ENCODE results near the gene MICU1. TPM values are rescaled to one million over a fixed set of nuclear protein-coding genes. Genes with fewer than 3 reads are reported as not detected.
"Not testable (repeated sequence)": the region's sequence is repeated elsewhere in the genome, so short reads cannot be mapped to it uniquely, and the experiment has no call there.

The MICU1 gene
- total RNA-seq, 2 donors from 2014 or later, result 42.8 to 49.6 TPM

- Mint-ChIP-seq H3K36me3 (peaks cover 9 to 32% of the 10 kb centered on the region in 2 donors), H3K9me3 (peaks cover 0 to 4% of the 10 kb centered on the region in 2 donors), H3K27ac (peak overlapping the region; percentile 97 to 99)
- no peak for DNase-seq (ENCODE audit: low spot score in 2 of 2)
- no peak for ATAC-seq
These were observed 295.8 kb downstream of the MICU1 start for GRCh38 chr10:72330069-72330426.

- ATAC-seq, result peak in 1 of 2 donors; percentile 0
- H3K27ac Mint-ChIP-seq, result peak overlapping the region; percentile 97 to 100
- DNase-seq (ENCODE audit: low spot score in 2 of 2), result no peak
- peaks cover 9 to 26% of the 10 kb centered on the region in 2 donors for H3K36me3 Mint-ChIP-seq
- peaks cover 0 to 4% of the 10 kb centered on the region in 2 donors for H3K9me3 Mint-ChIP-seq
These were observed 296.4 kb downstream of the MICU1 start for GRCh38 chr10:72329290-72330068.

- Mint-ChIP-seq H3K36me3 (peaks cover 9 to 23% of the 10 kb centered on the region in 2 donors), H3K27ac (peak overlapping the region; percentile 97 to 100), H3K9me3 (peaks cover 0 to 4% of the 10 kb centered on the region in 2 donors)
- ATAC-seq (peak; percentile 13 to 35), DNase-seq (ENCODE audit: low spot score in 2 of 2) (peak in 1 of 2 donors; percentile 74)
These were observed 297.1 kb downstream of the MICU1 start for GRCh38 chr10:72328829-72329204.

GRCh38 chr10:72328045-72328828 lies 297.6 kb downstream of the MICU1 start:
- ATAC-seq (peak in 1 of 2 donors; percentile 1), DNase-seq (ENCODE audit: low spot score in 2 of 2) (peak in 1 of 2 donors; percentile 71)
- H3K9me3 Mint-ChIP-seq, result peaks cover 0 to 4% of the 10 kb centered on the region in 2 donors
- H3K36me3 Mint-ChIP-seq, result peaks cover 9 to 21% of the 10 kb centered on the region in 2 donors
- H3K27ac Mint-ChIP-seq, result peak overlapping the region; percentile 97 to 100

GRCh38 chr10:72326665-72327603 lies 298.9 kb downstream of the MICU1 start:
- H3K36me3 Mint-ChIP-seq, result peaks cover 9 to 17% of the 10 kb centered on the region in 2 donors
- ATAC-seq, result peak in 1 of 2 donors; percentile 18
- H3K27ac Mint-ChIP-seq, result peak overlapping the region; percentile 97 to 100
- peak; percentile 87 to 88 for DNase-seq (ENCODE audit: low spot score in 2 of 2)
- H3K9me3 Mint-ChIP-seq, result not testable (repeated sequence)

- H3K27ac Mint-ChIP-seq, result peak overlapping the region in 1 of 2 donors; percentile 95
- not testable (repeated sequence) for ATAC-seq, H3K9me3 Mint-ChIP-seq
- DNase-seq (ENCODE audit: low spot score in 2 of 2), result peak in 1 of 2 donors; percentile 56
- peaks cover 9 to 13% of the 10 kb centered on the region in 2 donors for H3K36me3 Mint-ChIP-seq
These were observed 300.4 kb downstream of the MICU1 start for GRCh38 chr10:72325243-72326175.

- Mint-ChIP-seq H3K36me3 (peaks cover 9 to 13% of the 10 kb centered on the region in 2 donors), H3K9me3 (peaks cover 0 to 4% of the 10 kb centered on the region in 2 donors), H3K27ac (peak overlapping the region; percentile 65 to 95)
- DNase-seq (ENCODE audit: low spot score in 2 of 2), result no peak
- ATAC-seq, result no peak
These were observed 302.1 kb downstream of the MICU1 start for GRCh38 chr10:72323771-72324191.

GRCh38 chr10:72323108-72323749 lies 302.6 kb downstream of the MICU1 start:
- H3K27ac Mint-ChIP-seq, result peak overlapping the region; percentile 95 to 97
- peaks cover 0 to 4% of the 10 kb centered on the region in 2 donors for H3K9me3 Mint-ChIP-seq
- ATAC-seq, result no peak
- peaks cover 9 to 17% of the 10 kb centered on the region in 2 donors for H3K36me3 Mint-ChIP-seq
- DNase-seq (ENCODE audit: low spot score in 2 of 2), result no peak

- DNase-seq (ENCODE audit: low spot score in 2 of 2) (no peak), ATAC-seq (peak; percentile 13 to 15)
- Mint-ChIP-seq H3K27ac (peak overlapping the region; percentile 95 to 97), H3K9me3 (peaks cover 0 to 4% of the 10 kb centered on the region in 2 donors), H3K36me3 (peaks cover 9 to 12% of the 10 kb centered on the region in 2 donors)
These were observed 303.4 kb downstream of the MICU1 start for GRCh38 chr10:72322280-72323058.

GRCh38 chr10:72322030-72322279 lies 303.9 kb downstream of the MICU1 start:
- Mint-ChIP-seq H3K27ac (peak overlapping the region; percentile 95 to 97), H3K36me3 (peaks cover 8 to 11% of the 10 kb centered on the region in 2 donors), H3K9me3 (peaks cover 0 to 4% of the 10 kb centered on the region in 2 donors)
- ATAC-seq (no peak), DNase-seq (ENCODE audit: low spot score in 2 of 2) (peak in 1 of 2 donors; percentile 70)

GRCh38 chr10:72321248-72322029 lies 304.4 kb downstream of the MICU1 start:
- Mint-ChIP-seq H3K27ac (peak overlapping the region; percentile 95 to 99), H3K9me3 (peaks cover 0 to under 1% of the 10 kb centered on the region in 2 donors), H3K36me3 (peaks cover 2 to 6% of the 10 kb centered on the region in 2 donors)
- DNase-seq (ENCODE audit: low spot score in 2 of 2) (peak in 1 of 2 donors; percentile 58), ATAC-seq (no peak)

GRCh38 chr10:72320676-72321247 lies 305.1 kb downstream of the MICU1 start:
- peak; percentile 75 to 77 for ATAC-seq
- Mint-ChIP-seq H3K27ac (peak overlapping the region; percentile 95 to 99), H3K9me3 (peaks cover 0 to 5% of the 10 kb centered on the region in 2 donors), H3K36me3 (peaks cover 5 to 12% of the 10 kb centered on the region in 2 donors)
- DNase-seq (ENCODE audit: low spot score in 2 of 2), result peak; percentile 71 to 91
